Fibroblast of the aortic adventitia (primary cell): ENCODE measurements around the gene COPS4. TPM values are rescaled to one million over a fixed set of nuclear protein-coding genes. Genes with fewer than 3 reads are reported as not detected.
A peak's percentile ranks its signal among the peaks of the same experiment; 100 is the strongest.

ENCODE experiments used
- DNase-seq: peaks from one replicate; pipeline ENCODE4 v3.0.0-alpha.2; 2010; ENCODE audit warnings: low read depth
- H3K4me3 ChIP-seq: 2 replicates; pipeline ENCODE4 v1.5.1; 2011; ENCODE audit warnings: low read depth, mild to moderate bottlenecking, control low read depth, low read length, moderate library complexity
- total RNA-seq: library from RNA; depleted of rRNA; stranded (reverse); fragments of >200 nt; gene quantifications from 2 replicates; pipeline ENCODE4 v1.2.3, GENCODE V29; 2012; ENCODE audit warnings: low replicate concordance
- TF ChIP-seq, protein P1 (sequence below): IDR thresholded peaks from 2 replicates; pipeline ENCODE4 v1.5.1; 2011; ENCODE audit warnings: mild to moderate bottlenecking, low read length, control low read depth, inconsistent platforms; ENCODE audit not compliant: insufficient read depth

Gene COPS4
- total RNA-seq, 1 donor: 69.3 TPM

DNA sequence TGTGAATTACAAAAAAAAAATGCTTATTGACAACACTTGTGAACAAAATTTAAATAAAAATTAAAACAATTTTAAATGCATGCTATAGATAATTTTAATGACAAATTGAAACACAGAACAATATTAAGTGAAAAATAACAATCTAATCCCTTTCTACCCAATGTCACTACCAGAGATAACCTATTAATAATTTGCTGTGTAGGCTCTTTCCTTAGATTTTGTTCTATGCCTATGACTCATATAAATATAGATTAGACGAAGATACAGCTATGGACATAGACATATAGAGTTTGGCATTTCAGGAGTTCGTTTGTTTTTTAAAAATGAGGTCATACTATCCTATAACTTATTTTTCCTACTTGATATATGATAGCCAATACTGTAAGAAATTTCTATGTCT, 61.4 kb downstream of the COPS4 start:
- no peak overlapping the region for H3K4me3 ChIP-seq
- TF ChIP-seq, protein P1, sequence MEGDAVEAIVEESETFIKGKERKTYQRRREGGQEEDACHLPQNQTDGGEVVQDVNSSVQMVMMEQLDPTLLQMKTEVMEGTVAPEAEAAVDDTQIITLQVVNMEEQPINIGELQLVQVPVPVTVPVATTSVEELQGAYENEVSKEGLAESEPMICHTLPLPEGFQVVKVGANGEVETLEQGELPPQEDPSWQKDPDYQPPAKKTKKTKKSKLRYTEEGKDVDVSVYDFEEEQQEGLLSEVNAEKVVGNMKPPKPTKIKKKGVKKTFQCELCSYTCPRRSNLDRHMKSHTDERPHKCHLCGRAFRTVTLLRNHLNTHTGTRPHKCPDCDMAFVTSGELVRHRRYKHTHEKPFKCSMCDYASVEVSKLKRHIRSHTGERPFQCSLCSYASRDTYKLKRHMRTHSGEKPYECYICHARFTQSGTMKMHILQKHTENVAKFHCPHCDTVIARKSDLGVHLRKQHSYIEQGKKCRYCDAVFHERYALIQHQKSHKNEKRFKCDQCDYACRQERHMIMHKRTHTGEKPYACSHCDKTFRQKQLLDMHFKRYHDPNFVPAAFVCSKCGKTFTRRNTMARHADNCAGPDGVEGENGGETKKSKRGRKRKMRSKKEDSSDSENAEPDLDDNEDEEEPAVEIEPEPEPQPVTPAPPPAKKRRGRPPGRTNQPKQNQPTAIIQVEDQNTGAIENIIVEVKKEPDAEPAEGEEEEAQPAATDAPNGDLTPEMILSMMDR: no peak
- DNase-seq: no peak

DNA sequence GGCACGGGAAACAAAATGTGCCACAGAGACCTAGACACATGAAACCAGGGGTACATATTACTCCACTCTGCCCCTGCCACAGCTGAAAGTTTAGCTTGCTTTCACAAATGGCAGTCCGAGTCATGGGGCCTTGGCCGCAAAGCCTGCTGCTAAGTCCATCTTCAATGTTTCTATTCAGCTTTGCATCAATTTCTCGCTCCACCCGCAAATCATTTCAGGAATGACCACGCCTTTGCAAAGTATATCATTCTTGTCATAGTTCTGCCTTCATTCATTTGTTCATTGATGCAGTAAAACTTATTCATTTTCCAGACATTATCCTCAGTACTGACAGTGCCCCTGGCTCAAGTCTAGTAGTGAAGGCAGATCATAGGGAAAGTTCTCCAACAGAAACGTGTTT, 70.0 kb downstream of the COPS4 start:
- TF ChIP-seq, protein P1: no peak
- no peak for DNase-seq
- no peak overlapping the region for H3K4me3 ChIP-seq

GRCh38 chr4:83107631-83108030, 72.6 kb downstream of the COPS4 start:
- TF ChIP-seq, protein P1: no peak
- no peak overlapping the region for H3K4me3 ChIP-seq
- no peak for DNase-seq

DNA sequence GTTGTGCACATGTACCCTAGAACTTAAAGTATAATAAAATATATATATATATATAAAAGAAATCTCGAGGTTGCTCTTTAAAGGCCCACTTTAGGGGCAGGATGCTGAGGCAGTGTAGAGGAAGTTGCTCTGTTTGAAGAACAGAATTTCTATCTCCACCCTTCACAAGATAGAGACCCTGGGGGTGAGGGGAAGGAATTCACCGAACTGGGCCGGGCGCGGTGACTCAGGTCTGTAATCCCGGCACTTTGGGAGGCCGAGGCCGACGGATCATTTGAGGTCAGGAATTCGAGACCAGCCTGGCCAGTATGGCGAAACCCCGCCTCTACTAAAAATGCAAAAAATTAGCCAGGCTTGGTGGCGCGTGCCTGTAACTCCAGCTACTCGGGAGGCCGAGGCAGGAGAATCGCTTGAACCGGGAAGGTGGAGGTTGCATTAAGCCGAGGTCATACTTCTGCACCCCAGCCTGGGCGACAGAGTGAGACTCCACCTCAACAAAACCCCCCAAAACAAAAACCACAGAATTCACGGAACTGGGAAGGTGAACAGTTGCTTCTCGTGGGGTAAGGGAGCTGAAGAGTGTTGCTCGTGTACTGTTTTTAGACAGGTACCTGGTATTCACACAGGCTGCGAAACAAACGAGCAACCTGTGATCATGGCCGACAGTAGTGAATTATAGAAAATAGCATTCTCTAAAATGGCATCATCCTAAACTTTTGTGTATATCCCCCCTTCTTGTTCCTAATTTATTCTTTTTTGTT, 73.3 kb downstream of the COPS4 start:
- H3K4me3 ChIP-seq: no peak overlapping the region
- no peak for DNase-seq
- TF ChIP-seq, protein P1: no peak

- TF ChIP-seq, protein P1: no peak
- no peak for DNase-seq
Measured at GRCh38 chr4:83109480-83110222, 74.7 kb downstream of the COPS4 start.

GRCh38 chr4:83110223-83110945, 75.4 kb downstream of the COPS4 start:
- TF ChIP-seq, protein P1: peak; percentile 66
- peak; percentile 61 for DNase-seq

More at GRCh38 chr4:83109480-83110222, 74.7 kb downstream of the COPS4 start:
- peak overlapping the region; percentile 62 for H3K4me3 ChIP-seq

More at GRCh38 chr4:83110223-83110945, 75.4 kb downstream of the COPS4 start:
- peak overlapping the region; percentile 62 for H3K4me3 ChIP-seq
